K562 (cell line): ENCODE data around the gene MYO1H. TPM values are rescaled to one million over a fixed set of nuclear protein-coding genes. Genes with fewer than 3 reads are reported as not detected.
A peak's percentile ranks its signal among the peaks of the same experiment; 100 is the strongest.

Source experiments
- ATAC-seq: fragments of 200-7000 bp; cut with Tn5 transposase; 3 replicates; pipeline ENCODE4 v1.9.1; 2020; ENCODE audit warnings: moderate library complexity
- BruUV-seq: library from RNA; stranded (reverse); fragments of 400-500 nt; replicated peaks from 2 replicates; lab custom pipeline; 2021; lab: Mats Ljungman, UMichigan
- CTCF ChIA-PET: fragments of 300-600 bp; formaldehyde crosslinking; extraction: SDS; loops from one replicate; lab custom pipeline; 2021; ENCODE audit warnings: low intra/inter-chr PET ratio; lab: Yijun Ruan, JAX
- POLR2A ChIA-PET: fragments of 300-600, 350-650 bp; sonication (Branson Sonifier 250); formaldehyde crosslinking; extraction: SDS; loops from one replicate; lab custom pipeline; 2021; ENCODE audit warnings: antibody characterized with exemption, inconsistent platforms; lab: Yijun Ruan, JAX
- DNase-seq, 4 experiments: peaks; one replicate each; pipeline versions ENCODE4 v3.0.0 to v3.0.0-alpha.2; 2011 to 2018; ENCODE audit warnings: low spot score in 3 of 4, mixed read lengths in 3 of 4; ENCODE audit errors: extremely low read depth in 1 of 4
- FAIRE-seq: peaks from 2 replicates; lab custom pipeline; 2011; peaks lifted over from hg19 to GRCh38; lab: Jason Lieb, UNC
- H2AFZ ChIP-seq: 2 replicates; pipeline ENCODE4 v1.6.0; 2011; ENCODE audit warnings: low read depth, low read length, control low read depth, inconsistent platforms
- H3K27ac ChIP-seq: fragments of 200-600 bp; 3 replicates; pipeline ENCODE4 v1.8.0; 2011; ENCODE audit warnings: low read depth, mild to moderate bottlenecking, control low read depth, inconsistent platforms, low read length, moderate library complexity, mixed read lengths; ENCODE audit errors: extremely low read depth
- H3K27me3 ChIP-seq, 2 experiments: fragments of 300-600 bp in 1 of 2; 2 replicates in 1 of 2; 3 replicates in 1 of 2; pipeline versions ENCODE4 v1.6.0 to v1.8.0; 2011; ENCODE audit warnings: inconsistent platforms in 2 of 2, low read length in 2 of 2, mild to moderate bottlenecking in 1 of 2, mixed read lengths in 1 of 2, moderate library complexity in 1 of 2; ENCODE audit not compliant: control insufficient read depth in 2 of 2, insufficient read depth in 2 of 2
- H3K36me3 ChIP-seq: fragments of 300-600 bp; 3 replicates; pipeline ENCODE4 v1.8.0; 2011; ENCODE audit warnings: mild to moderate bottlenecking, low read length, inconsistent platforms; ENCODE audit not compliant: control insufficient read depth, insufficient read depth
- H3K4me1 ChIP-seq, 2 experiments: fragments of 200-600 bp in 1 of 2; replicated peaks in 1 of 2; 2 replicates in 1 of 2; 3 replicates in 1 of 2; pipeline versions ENCODE4 v1.5.1 to v1.8.0; 2011; ENCODE audit warnings: inconsistent platforms in 2 of 2, low read length in 2 of 2, mild to moderate bottlenecking in 1 of 2, mixed read lengths in 1 of 2, moderate library complexity in 1 of 2; ENCODE audit not compliant: control insufficient read depth in 2 of 2, insufficient read depth in 2 of 2
- H3K4me2 ChIP-seq: 2 replicates; pipeline ENCODE4 v1.6.1; 2011; ENCODE audit warnings: low read length, control low read depth, inconsistent platforms, mixed read lengths; ENCODE audit not compliant: insufficient read depth
- H3K4me3 ChIP-seq: fragments of 200-600 bp; sonication (generic), shearing (Covaris generic); 2 replicates; pipeline ENCODE4 v1.5.1; 2016; ENCODE audit warnings: control low read depth, inconsistent platforms
- H3K79me2 ChIP-seq: fragments of 200-600 bp; 3 replicates; pipeline ENCODE4 v1.8.0; 2011; ENCODE audit warnings: low read length, inconsistent platforms; ENCODE audit not compliant: control insufficient read depth, insufficient read depth
- H3K9ac ChIP-seq, 2 experiments: 2 replicates each; pipeline versions ENCODE4 v1.6.0 to v1.6.1; 2011; ENCODE audit warnings: low read depth in 2 of 2, low read length in 2 of 2, control low read depth in 1 of 2, inconsistent platforms in 1 of 2, mild to moderate bottlenecking in 1 of 2, mixed read lengths in 1 of 2; ENCODE audit not compliant: insufficient read depth in 1 of 2
- H3K9me1 ChIP-seq: one replicate; pipeline ENCODE4 v1.6.0; 2011; ENCODE audit warnings: inconsistent platforms, mild to moderate bottlenecking, low read length, moderate library complexity; ENCODE audit not compliant: control insufficient read depth, insufficient read depth
- H3K9me3 ChIP-seq: replicated peaks from 2 replicates; pipeline ENCODE4 v1.5.1; 2011; ENCODE audit warnings: low read depth, low read length, inconsistent platforms; ENCODE audit not compliant: control insufficient read depth, insufficient read depth
- H4K20me1 ChIP-seq: replicated peaks from 2 replicates; pipeline ENCODE4 v1.6.1; 2011; ENCODE audit warnings: low read length, inconsistent platforms, mixed read lengths; ENCODE audit not compliant: control insufficient read depth, insufficient read depth
- CREB1 ChIP-seq, 2 experiments: sonication (generic) in 1 of 2; formaldehyde crosslinking in 1 of 2; IDR thresholded peaks; 2 replicates each; pipeline versions ENCODE4 v1.6.1 to v1.8.0; 2012 to 2022; ENCODE audit warnings: inconsistent platforms in 1 of 2, mild to moderate bottlenecking in 1 of 2, missing genetic modification reagents in 1 of 2, moderate library complexity in 1 of 2
- FOXA3 ChIP-seq, 2 experiments: fragments of 450-650 bp in 1 of 2; sonication (generic) in 1 of 2; formaldehyde crosslinking; IDR thresholded peaks in 1 of 2; conservative IDR thresholded peaks in 1 of 2; 2 replicates each; pipeline versions ENCODE4 v1.4.0 to v1.8.0; 2020 to 2022; ENCODE audit warnings: mild to moderate bottlenecking in 2 of 2, missing genetic modification reagents in 1 of 2
- ILF3 ChIP-seq: fragments of 450-650 bp; IDR thresholded peaks from 2 replicates; pipeline ENCODE4 v1.6.1; 2018; ENCODE audit warnings: antibody characterized with exemption, mild to moderate bottlenecking, moderate library complexity, borderline replicate concordance
- KDM1A ChIP-seq, 2 experiments: fragments of 450-650 bp; IDR thresholded peaks; 2 replicates each; pipeline ENCODE4 v1.6.1; 2016; ENCODE audit warnings: mild to moderate bottlenecking in 2 of 2
- LEF1 ChIP-seq: fragments of 450-650 bp; IDR thresholded peaks from 2 replicates; pipeline ENCODE4 v1.6.1; 2016; ENCODE audit warnings: mild to moderate bottlenecking
- MBD2 ChIP-seq: sonication (generic); IDR thresholded peaks from 2 replicates; pipeline ENCODE4 v1.6.1; 2016; ENCODE audit warnings: low read depth, borderline replicate concordance
- STAG1 ChIP-seq: sonication (generic); formaldehyde crosslinking; IDR thresholded peaks from 2 replicates; pipeline ENCODE4 v1.5.0; 2020; ENCODE audit warnings: missing genetic modification reagents, borderline replicate concordance
- TGIF2 ChIP-seq: sonication (generic); formaldehyde crosslinking; IDR thresholded peaks from 2 replicates; pipeline ENCODE4 v1.8.1; 2022; ENCODE audit warnings: mild to moderate bottlenecking, missing genetic modification reagents, moderate library complexity
- U2AF2 ChIP-seq: fragments of 200-400 bp; formaldehyde crosslinking; optimal IDR thresholded peaks from 2 replicates; pipeline ENCODE3; 2017; ENCODE audit warnings: low read depth, mild to moderate bottlenecking, low read length
- ZFPM2 ChIP-seq: fragments of 250-450 bp; sonication (Bioruptor Pico); IDR thresholded peaks from 2 replicates; pipeline ENCODE4 v1.5.1; 2022; ENCODE audit warnings: mild to moderate bottlenecking
- ZNF165 ChIP-seq: fragments of 250-450 bp; sonication (Bioruptor Pico); IDR thresholded peaks from 2 replicates; pipeline ENCODE4 v1.4.0; 2020; ENCODE audit warnings: borderline replicate concordance
- ZNF431 ChIP-seq: sonication (generic); formaldehyde crosslinking; IDR thresholded peaks from 2 replicates; pipeline ENCODE4 v1.8.0; 2022; ENCODE audit warnings: mild to moderate bottlenecking, missing genetic modification reagents
- ZNF778 ChIP-seq: fragments of 450-650 bp; formaldehyde crosslinking; IDR thresholded peaks from 2 replicates; pipeline ENCODE4 v1.4.0; 2020; ENCODE audit warnings: mild to moderate bottlenecking, moderate library complexity
- WGBS: fragments of 100-300 bp; shearing (Covaris generic); methylation state at CpG from one replicate; pipeline ENCODE4 v1.1.6; 2016; ENCODE audit warnings: low coverage, mixed read lengths; ENCODE audit not compliant: insufficient coverage; ENCODE audit errors: missing lambda C conversion rate; 5-methylcytosine and 5-hydroxymethylcytosine counted together
- in situ Hi-C: fragments of 300-500 bp; cut with MboI; formaldehyde crosslinking; loops from 4 replicates; pipeline ENCODE4 v1.15.0; 2018; ENCODE audit warnings: inconsistent platforms, mixed read lengths
- intact Hi-C: fragments of 100-400 bp; cut with micrococcal nuclease; formaldehyde crosslinking; loops from 2 replicates; pipeline ENCODE4 v1.14.2; 2022
- polyA plus RNA-seq, 8 experiments: library from polyadenylated mRNA; depleted of rRNA in 4 of 8; stranded (reverse) in 5 of 8; unstranded in 3 of 8; fragments of >200 nt; fragmentation: Nextera tagmentation in 2 of 8; fragmentation: Illumina TruSeq in 1 of 8; extraction: Ambion mirVana in 2 of 8; extraction: Trizol in 1 of 8; gene quantifications; 2 replicates each; pipeline versions ENCODE4 v1.2.1 to v1.2.3, GENCODE V29; 2011 to 2014; ENCODE audit warnings: inconsistent platforms in 1 of 8, missing spikeins in 1 of 8
- total RNA-seq, 7 experiments: library from RNA; depleted of rRNA in 6 of 7; stranded (reverse); fragments of >200 nt in 6 of 7; fragmentation: Illumina TruSeq in 2 of 7; extraction: Trizol in 2 of 7; gene quantifications; 2 replicates each; pipeline versions ENCODE4 v1.2.1 to v1.2.3, GENCODE V29; 2011 to 2021; ENCODE audit warnings: low replicate concordance in 1 of 7
- TF ChIP-seq, protein P1 (sequence below): sonication (generic); formaldehyde crosslinking; IDR thresholded peaks from 2 replicates; pipeline ENCODE4 v1.8.0; 2023; ENCODE audit warnings: missing genetic modification reagents, mild to moderate bottlenecking, borderline replicate concordance

MYO1H gene
- total and polyA plus RNA-seq, 9 of the 15 experiments (the other 6 are each of a cell fraction or from before 2014, with no cell fraction given), result not detected

GRCh38 chr12:109462868-109463692, 115.4 kb downstream of the MYO1H start:
- no TSS peak for BruUV-seq
- H3K4me2 ChIP-seq, result no peak overlapping the region
- peak overlapping the region; percentile 26; the same call in 2 of the 3 replicates for H3K27ac ChIP-seq
- no peak overlapping the region for H3K4me3 ChIP-seq
- H3K27me3 ChIP-seq, result no peaks in the 10 kb centered on the region
- POLR2A ChIA-PET, result interaction anchor here (0.7 to 2.4 kb wide), 6 partner anchors 10 to 197 kb away, joined by 3 to 9 read pairs (median 4); partner anchors contain the start of genes KCTD10 and UBE3B
- H3K36me3 ChIP-seq, result peaks cover 44% of the 10 kb centered on the region
- WGBS, result 59% methylated on average over 13 of the region's 14 CpGs
- FAIRE-seq (no peak), DNase-seq (no peak), ATAC-seq (no peak)
- H3K9me3 ChIP-seq, result no peaks in the 10 kb centered on the region
- H2AFZ ChIP-seq, result no peak overlapping the region
- CTCF ChIA-PET, result no interaction called here
- intact Hi-C loops, result no loop called here
- peaks cover 14% of the 10 kb centered on the region; the same call in 1 of the 2 replicates for H4K20me1 ChIP-seq
- peak overlapping the region in 1 of 2 experiments; percentile 78; a peak in 1 of 4 replicates for H3K9ac ChIP-seq
- no peak for TF ChIP-seq KDM1A (IDR thresholded peaks at IDR 0.05)
- TF ChIP-seq MBD2, result no peak
- TF ChIP-seq, protein P1, sequence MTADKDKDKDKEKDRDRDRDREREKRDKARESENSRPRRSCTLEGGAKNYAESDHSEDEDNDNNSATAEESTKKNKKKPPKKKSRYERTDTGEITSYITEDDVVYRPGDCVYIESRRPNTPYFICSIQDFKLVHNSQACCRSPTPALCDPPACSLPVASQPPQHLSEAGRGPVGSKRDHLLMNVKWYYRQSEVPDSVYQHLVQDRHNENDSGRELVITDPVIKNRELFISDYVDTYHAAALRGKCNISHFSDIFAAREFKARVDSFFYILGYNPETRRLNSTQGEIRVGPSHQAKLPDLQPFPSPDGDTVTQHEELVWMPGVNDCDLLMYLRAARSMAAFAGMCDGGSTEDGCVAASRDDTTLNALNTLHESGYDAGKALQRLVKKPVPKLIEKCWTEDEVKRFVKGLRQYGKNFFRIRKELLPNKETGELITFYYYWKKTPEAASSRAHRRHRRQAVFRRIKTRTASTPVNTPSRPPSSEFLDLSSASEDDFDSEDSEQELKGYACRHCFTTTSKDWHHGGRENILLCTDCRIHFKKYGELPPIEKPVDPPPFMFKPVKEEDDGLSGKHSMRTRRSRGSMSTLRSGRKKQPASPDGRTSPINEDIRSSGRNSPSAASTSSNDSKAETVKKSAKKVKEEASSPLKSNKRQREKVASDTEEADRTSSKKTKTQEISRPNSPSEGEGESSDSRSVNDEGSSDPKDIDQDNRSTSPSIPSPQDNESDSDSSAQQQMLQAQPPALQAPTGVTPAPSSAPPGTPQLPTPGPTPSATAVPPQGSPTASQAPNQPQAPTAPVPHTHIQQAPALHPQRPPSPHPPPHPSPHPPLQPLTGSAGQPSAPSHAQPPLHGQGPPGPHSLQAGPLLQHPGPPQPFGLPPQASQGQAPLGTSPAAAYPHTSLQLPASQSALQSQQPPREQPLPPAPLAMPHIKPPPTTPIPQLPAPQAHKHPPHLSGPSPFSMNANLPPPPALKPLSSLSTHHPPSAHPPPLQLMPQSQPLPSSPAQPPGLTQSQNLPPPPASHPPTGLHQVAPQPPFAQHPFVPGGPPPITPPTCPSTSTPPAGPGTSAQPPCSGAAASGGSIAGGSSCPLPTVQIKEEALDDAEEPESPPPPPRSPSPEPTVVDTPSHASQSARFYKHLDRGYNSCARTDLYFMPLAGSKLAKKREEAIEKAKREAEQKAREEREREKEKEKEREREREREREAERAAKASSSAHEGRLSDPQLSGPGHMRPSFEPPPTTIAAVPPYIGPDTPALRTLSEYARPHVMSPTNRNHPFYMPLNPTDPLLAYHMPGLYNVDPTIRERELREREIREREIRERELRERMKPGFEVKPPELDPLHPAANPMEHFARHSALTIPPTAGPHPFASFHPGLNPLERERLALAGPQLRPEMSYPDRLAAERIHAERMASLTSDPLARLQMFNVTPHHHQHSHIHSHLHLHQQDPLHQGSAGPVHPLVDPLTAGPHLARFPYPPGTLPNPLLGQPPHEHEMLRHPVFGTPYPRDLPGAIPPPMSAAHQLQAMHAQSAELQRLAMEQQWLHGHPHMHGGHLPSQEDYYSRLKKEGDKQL (CRISPR knock-in tag), result no peak
- no peak for TF ChIP-seq ZNF165 (CRISPR knock-in tag)
- no peak for TF ChIP-seq ILF3
- TF ChIP-seq ZFPM2 (CRISPR knock-in tag), result no peak
- TF ChIP-seq LEF1, result no peak
- no peak for TF ChIP-seq U2AF2
- no peak for TF ChIP-seq ZNF778 (CRISPR knock-in tag)
- no peak for TF ChIP-seq TGIF2 (CRISPR knock-in tag)
- TF ChIP-seq ZNF431 (CRISPR knock-in tag), result no peak
- no peak for TF ChIP-seq CREB1 (IDR thresholded peaks at IDR 0.05)
- no peak for TF ChIP-seq CREB1 (CRISPR knock-in tag; IDR thresholded peaks at IDR 0.05)
- no peak for TF ChIP-seq STAG1 (CRISPR knock-in tag)
- TF ChIP-seq FOXA3 (CRISPR knock-in tag; conservative IDR thresholded peaks at IDR 0.05 in 1 of 2, IDR thresholded peaks at IDR 0.05 in 1 of 2), result no peak
- in situ Hi-C loops, result no loop called here
- H3K79me2 ChIP-seq, result peaks cover 57% of the 10 kb centered on the region
- peaks cover 36 to 41% of the 10 kb centered on the region in 2 experiments for H3K4me1 ChIP-seq
- H3K9me1 ChIP-seq, result no peaks in the 10 kb centered on the region
